GM18873 (cell line): ENCODE data around the gene POLA2.
"Not testable (repeated sequence)": the region's sequence is repeated elsewhere in the genome, so short reads cannot be mapped to it uniquely, and the experiment has no call there.

Experiments used
- ATAC-seq: cut with Tn5 transposase; IDR thresholded peaks from one replicate; pipeline ENCODE4 v1.9.1; 2021; ENCODE audit warnings: mild to moderate bottlenecking, moderate library complexity, moderate number of reproducible peaks; ENCODE audit not compliant: unreplicated experiment, low FRiP score

POLA2 gene

GRCh38 chr11:65241692-65242091, 20.1 kb upstream of the POLA2 start:
- ATAC-seq = no peak

GRCh38 chr11:65242389-65242788, 19.4 kb upstream of the POLA2 start:
- no peak for ATAC-seq

GRCh38 chr11:65243797-65244196, 18.0 kb upstream of the POLA2 start:
- ATAC-seq = no peak

GRCh38 chr11:65245046-65245445, 16.7 kb upstream of the POLA2 start:
- not testable (repeated sequence) for ATAC-seq

- no peak for ATAC-seq
Observed at GRCh38 chr11:65246506-65246905, 15.3 kb upstream of the POLA2 start.

- ATAC-seq = not testable (repeated sequence)
Observed at GRCh38 chr11:65248184-65248710, 13.5 kb upstream of the POLA2 start.

GRCh38 chr11:65251476-65251875, 10.3 kb upstream of the POLA2 start:
- ATAC-seq = no peak

GRCh38 chr11:65254724-65255123, 7.0 kb upstream of the POLA2 start:
- no peak for ATAC-seq

- ATAC-seq = no peak
Observed at GRCh38 chr11:65258988-65259387, 2.8 kb upstream of the POLA2 start.

GRCh38 chr11:65260302-65260701, 1.5 kb upstream of the POLA2 start:
- no peak for ATAC-seq

- no peak for ATAC-seq
Observed at GRCh38 chr11:65260756-65261590, 789 bp upstream of the POLA2 start.

GRCh38 chr11:65262381-65262680, 569 bp downstream of the POLA2 start:
- ATAC-seq = no peak

GRCh38 chr11:65262776-65263175, 1.0 kb downstream of the POLA2 start:
- no peak for ATAC-seq

GRCh38 chr11:65264747-65265146, 3.0 kb downstream of the POLA2 start:
- ATAC-seq = not testable (repeated sequence)

GRCh38 chr11:65266210-65266609, 4.4 kb downstream of the POLA2 start:
- no peak for ATAC-seq

- ATAC-seq = no peak
Observed at GRCh38 chr11:65274735-65275682, 13.2 kb downstream of the POLA2 start.

GRCh38 chr11:65275906-65276305, 14.1 kb downstream of the POLA2 start:
- no peak for ATAC-seq

GRCh38 chr11:65277631-65278277, 16.0 kb downstream of the POLA2 start:
- ATAC-seq = no peak

GRCh38 chr11:65278356-65278755, 16.6 kb downstream of the POLA2 start:
- ATAC-seq = no peak

GRCh38 chr11:65279279-65279678, 17.5 kb downstream of the POLA2 start:
- no peak for ATAC-seq
